Effector memory CD8-positive, alpha-beta T cell (primary cell): ENCODE data around the gene ZBED4.
"Not testable (repeated sequence)": the region's sequence is repeated elsewhere in the genome, so short reads cannot be mapped to it uniquely, and the experiment has no call there.

Source experiments
- ATAC-seq: fragments of 150-1000 bp; cut with Tn5 transposase; replicated peaks from 2 replicates; pipeline ENCODE4 v1.10.0; 2021; ENCODE audit warnings: mild to moderate bottlenecking, moderate library complexity
- DNase-seq, 3 experiments: peaks; one replicate each; pipeline ENCODE4 v3.0.0; 2021
- H3K27ac Mint-ChIP-seq, 2 donors: one replicate each; pipeline ENCODE4 v1.8.0; 2022; ENCODE audit warnings: mild to moderate bottlenecking in 2 of 2, mixed read lengths in 2 of 2, moderate library complexity in 2 of 2
- H3K27me3 Mint-ChIP-seq, 2 donors: one replicate each; pipeline ENCODE4 v1.8.0; 2022; ENCODE audit warnings: mixed read lengths in 2 of 2
- H3K36me3 Mint-ChIP-seq: one replicate; pipeline ENCODE4 v1.8.0; 2022; ENCODE audit warnings: mild to moderate bottlenecking, moderate library complexity, mixed read lengths; ENCODE audit not compliant: insufficient read depth
- H3K4me1 Mint-ChIP-seq, 2 donors: one replicate each; pipeline ENCODE4 v1.8.0; 2022; ENCODE audit warnings: low read depth in 2 of 2, mixed read lengths in 2 of 2
- H3K4me3 Mint-ChIP-seq, 2 donors: one replicate each; pipeline ENCODE4 v1.8.0; 2022; ENCODE audit warnings: mild to moderate bottlenecking in 2 of 2, mixed read lengths in 2 of 2, moderate library complexity in 2 of 2
- H3K9me3 Mint-ChIP-seq, 2 donors: one replicate each; pipeline ENCODE4 v1.8.0; 2022; ENCODE audit warnings: mixed read lengths in 2 of 2

Gene ZBED4

GRCh38 chr22:49850959-49851802 is 2.5 kb upstream of the ZBED4 start:
- ATAC-seq (no peak), DNase-seq (no peak)
- Mint-ChIP-seq H3K27ac (peak overlapping the region in 1 of 2 donors; percentile 49), H3K9me3 (no peaks in the 10 kb centered on the region), H3K4me1 (peaks cover 22 to 32% of the 10 kb centered on the region in 2 donors), H3K4me3 (peak overlapping the region; percentile 48 to 69), H3K36me3 (peaks cover 8% of the 10 kb centered on the region), H3K27me3 (peaks cover 0 to 7% of the 10 kb centered on the region in 2 donors)

- not testable (repeated sequence) for H3K36me3 Mint-ChIP-seq, ATAC-seq, H3K27ac Mint-ChIP-seq, H3K27me3 Mint-ChIP-seq, H3K9me3 Mint-ChIP-seq, DNase-seq
- peaks cover 25 to 39% of the 10 kb centered on the region in 2 donors for H3K4me1 Mint-ChIP-seq
- peak overlapping the region; percentile 57 to 70 for H3K4me3 Mint-ChIP-seq
Measured at GRCh38 chr22:49852568-49852897, 1.1 kb upstream of the ZBED4 start.

GRCh38 chr22:49853981-49854831 is 562 bp downstream of the ZBED4 start:
- Mint-ChIP-seq H3K9me3 (no peaks in the 10 kb centered on the region), H3K36me3 (peaks cover 7% of the 10 kb centered on the region), H3K27me3 (peaks cover 0 to 7% of the 10 kb centered on the region in 2 donors), H3K4me3 (peak overlapping the region; percentile 98 to 99), H3K27ac (peak overlapping the region; percentile 95 to 96), H3K4me1 (peaks cover 32 to 47% of the 10 kb centered on the region in 2 donors)
- DNase-seq (no peak), ATAC-seq (no peak)

GRCh38 chr22:49855251-49855911 is 1.7 kb downstream of the ZBED4 start:
- Mint-ChIP-seq H3K27me3 (peaks cover 0 to 5% of the 10 kb centered on the region in 2 donors), H3K4me1 (peaks cover 33 to 47% of the 10 kb centered on the region in 2 donors), H3K9me3 (no peaks in the 10 kb centered on the region), H3K27ac (peak overlapping the region; percentile 95 to 96), H3K36me3 (peaks cover 7% of the 10 kb centered on the region), H3K4me3 (peak overlapping the region; percentile 98 to 99)
- DNase-seq (no peak), ATAC-seq (no peak)

- Mint-ChIP-seq H3K27ac (peak overlapping the region in 1 of 2 donors; percentile 96), H3K4me1 (peaks cover 33 to 44% of the 10 kb centered on the region in 2 donors), H3K36me3 (peaks cover 8% of the 10 kb centered on the region), H3K9me3 (no peaks in the 10 kb centered on the region), H3K27me3 (no peaks in the 10 kb centered on the region), H3K4me3 (peak overlapping the region; percentile 98 to 99)
- no peak for DNase-seq
- ATAC-seq: no peak
Measured at GRCh38 chr22:49856343-49856742, 2.7 kb downstream of the ZBED4 start.

- H3K9me3 Mint-ChIP-seq: no peaks in the 10 kb centered on the region
- ATAC-seq (no peak), DNase-seq (no peak)
- H3K27me3 Mint-ChIP-seq: no peaks in the 10 kb centered on the region
- H3K4me1 Mint-ChIP-seq: peaks cover 38 to 44% of the 10 kb centered on the region in 2 donors
- peak overlapping the region in 1 of 2 donors; percentile 45 for H3K4me3 Mint-ChIP-seq
- H3K36me3 Mint-ChIP-seq: peaks cover 11% of the 10 kb centered on the region
- no peak overlapping the region for H3K27ac Mint-ChIP-seq
Measured at GRCh38 chr22:49856766-49857618, 3.3 kb downstream of the ZBED4 start.

- DNase-seq: no peak
- no peak overlapping the region for H3K4me3 Mint-ChIP-seq
- H3K27me3 Mint-ChIP-seq: no peaks in the 10 kb centered on the region
- ATAC-seq: no peak
- H3K36me3 Mint-ChIP-seq: peaks cover 14% of the 10 kb centered on the region
- H3K27ac Mint-ChIP-seq: peak overlapping the region; percentile 59 to 81
- no peaks in the 10 kb centered on the region for H3K9me3 Mint-ChIP-seq
- H3K4me1 Mint-ChIP-seq: peaks cover 41 to 42% of the 10 kb centered on the region in 2 donors
Measured at GRCh38 chr22:49858827-49859226, 5.2 kb downstream of the ZBED4 start.

- ATAC-seq (no peak), DNase-seq (no peak)
- Mint-ChIP-seq H3K4me3 (no peak overlapping the region), H3K27ac (no peak overlapping the region), H3K27me3 (no peaks in the 10 kb centered on the region), H3K36me3 (peaks cover 9% of the 10 kb centered on the region), H3K9me3 (no peaks in the 10 kb centered on the region), H3K4me1 (peaks cover 32 to 42% of the 10 kb centered on the region in 2 donors)
Measured at GRCh38 chr22:49861642-49862495, 8.2 kb downstream of the ZBED4 start.

GRCh38 chr22:49862496-49862776 is 8.8 kb downstream of the ZBED4 start:
- H3K36me3 Mint-ChIP-seq: peaks cover 12% of the 10 kb centered on the region
- DNase-seq: no peak
- H3K27me3 Mint-ChIP-seq: no peaks in the 10 kb centered on the region
- H3K4me1 Mint-ChIP-seq: peaks cover 36 to 47% of the 10 kb centered on the region in 2 donors
- H3K27ac Mint-ChIP-seq: no peak overlapping the region
- no peak for ATAC-seq
- no peak overlapping the region for H3K4me3 Mint-ChIP-seq
- H3K9me3 Mint-ChIP-seq: no peaks in the 10 kb centered on the region

- H3K4me3 Mint-ChIP-seq: no peak overlapping the region
- no peaks in the 10 kb centered on the region for H3K9me3 Mint-ChIP-seq
- H3K27me3 Mint-ChIP-seq: no peaks in the 10 kb centered on the region
- peaks cover 25% of the 10 kb centered on the region for H3K36me3 Mint-ChIP-seq
- DNase-seq: no peak
- peaks cover 43 to 57% of the 10 kb centered on the region in 2 donors for H3K4me1 Mint-ChIP-seq
- no peak for ATAC-seq
- peak overlapping the region in 1 of 2 donors; percentile 54 for H3K27ac Mint-ChIP-seq
Measured at GRCh38 chr22:49863931-49864330, 10.3 kb downstream of the ZBED4 start.

- Mint-ChIP-seq H3K27me3 (no peaks in the 10 kb centered on the region), H3K27ac (peak overlapping the region in 1 of 2 donors; percentile 91), H3K36me3 (peaks cover 36% of the 10 kb centered on the region), H3K9me3 (no peaks in the 10 kb centered on the region), H3K4me3 (no peak overlapping the region), H3K4me1 (peaks cover 49 to 65% of the 10 kb centered on the region in 2 donors)
- ATAC-seq (no peak), DNase-seq (no peak)
Measured at GRCh38 chr22:49865156-49865555, 11.5 kb downstream of the ZBED4 start.

GRCh38 chr22:49866134-49866533 is 12.5 kb downstream of the ZBED4 start:
- DNase-seq: no peak
- H3K4me3 Mint-ChIP-seq: peak overlapping the region; percentile 77 to 79
- no peaks in the 10 kb centered on the region for H3K27me3 Mint-ChIP-seq
- no peak for ATAC-seq
- H3K27ac Mint-ChIP-seq: peak overlapping the region; percentile 91 to 94
- peaks cover 51 to 71% of the 10 kb centered on the region in 2 donors for H3K4me1 Mint-ChIP-seq
- no peaks in the 10 kb centered on the region for H3K9me3 Mint-ChIP-seq
- peaks cover 34% of the 10 kb centered on the region for H3K36me3 Mint-ChIP-seq
